ENCODE measurements around the gene GHRH.

The GHRH gene

GRCh38 chr20:37293301-37293943 is 31.8 kb upstream of the GHRH start:
- DNase-seq (ENCODE audit: low spot score) = no peak
- TF ChIP-seq, protein P1, sequence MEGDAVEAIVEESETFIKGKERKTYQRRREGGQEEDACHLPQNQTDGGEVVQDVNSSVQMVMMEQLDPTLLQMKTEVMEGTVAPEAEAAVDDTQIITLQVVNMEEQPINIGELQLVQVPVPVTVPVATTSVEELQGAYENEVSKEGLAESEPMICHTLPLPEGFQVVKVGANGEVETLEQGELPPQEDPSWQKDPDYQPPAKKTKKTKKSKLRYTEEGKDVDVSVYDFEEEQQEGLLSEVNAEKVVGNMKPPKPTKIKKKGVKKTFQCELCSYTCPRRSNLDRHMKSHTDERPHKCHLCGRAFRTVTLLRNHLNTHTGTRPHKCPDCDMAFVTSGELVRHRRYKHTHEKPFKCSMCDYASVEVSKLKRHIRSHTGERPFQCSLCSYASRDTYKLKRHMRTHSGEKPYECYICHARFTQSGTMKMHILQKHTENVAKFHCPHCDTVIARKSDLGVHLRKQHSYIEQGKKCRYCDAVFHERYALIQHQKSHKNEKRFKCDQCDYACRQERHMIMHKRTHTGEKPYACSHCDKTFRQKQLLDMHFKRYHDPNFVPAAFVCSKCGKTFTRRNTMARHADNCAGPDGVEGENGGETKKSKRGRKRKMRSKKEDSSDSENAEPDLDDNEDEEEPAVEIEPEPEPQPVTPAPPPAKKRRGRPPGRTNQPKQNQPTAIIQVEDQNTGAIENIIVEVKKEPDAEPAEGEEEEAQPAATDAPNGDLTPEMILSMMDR (IDR thresholded peaks at IDR 0.05; ENCODE audit: extremely low read depth, insufficient read depth, missing control alignments) = no peak
- in situ Hi-C loops (cut with MboI; ENCODE audit: low pct_unique_long_range_greater_than_20kb, low sequenced_read_pairs, unreplicated experiment) = no loop called here

DNA sequence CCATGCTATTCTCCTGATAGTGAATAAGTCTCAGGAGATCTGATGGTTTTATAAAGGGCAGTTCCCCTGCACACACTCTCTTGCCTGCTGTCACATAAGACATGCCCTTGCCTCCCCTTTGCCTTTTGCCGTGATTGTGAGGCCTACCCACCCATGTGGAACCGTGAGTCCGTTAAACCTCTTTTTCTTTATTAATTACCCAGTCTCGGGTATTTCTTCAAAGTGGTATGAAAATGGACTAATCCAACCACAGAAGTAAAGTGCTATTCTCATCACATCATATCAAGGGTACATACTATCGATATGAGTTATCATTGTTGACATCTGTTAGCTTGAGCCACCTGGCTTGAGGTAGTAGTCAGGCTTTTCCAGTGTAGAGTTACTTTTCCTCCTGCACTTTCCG is 30.1 kb upstream of the GHRH start:
- TF ChIP-seq, protein P1 (IDR thresholded peaks at IDR 0.05; ENCODE audit: extremely low read depth, insufficient read depth, missing control alignments) = no peak
- in situ Hi-C loops (cut with MboI; ENCODE audit: low pct_unique_long_range_greater_than_20kb, low sequenced_read_pairs, unreplicated experiment) = no loop called here
- DNase-seq (ENCODE audit: low spot score) = peak; percentile 57

GRCh38 chr20:37290158-37290810 is 28.7 kb upstream of the GHRH start:
- in situ Hi-C loops (cut with MboI; ENCODE audit: low pct_unique_long_range_greater_than_20kb, low sequenced_read_pairs, unreplicated experiment) = no loop called here
- TF ChIP-seq, protein P1 (IDR thresholded peaks at IDR 0.05; ENCODE audit: extremely low read depth, insufficient read depth, missing control alignments) = no peak
- DNase-seq (ENCODE audit: low spot score) = no peak

GRCh38 chr20:37288091-37288490 is 26.5 kb upstream of the GHRH start:
- in situ Hi-C loops (cut with MboI; ENCODE audit: low pct_unique_long_range_greater_than_20kb, low sequenced_read_pairs, unreplicated experiment) = no loop called here
- no peak for DNase-seq (ENCODE audit: low spot score)
- TF ChIP-seq, protein P1 (IDR thresholded peaks at IDR 0.05; ENCODE audit: extremely low read depth, insufficient read depth, missing control alignments) = no peak

DNA sequence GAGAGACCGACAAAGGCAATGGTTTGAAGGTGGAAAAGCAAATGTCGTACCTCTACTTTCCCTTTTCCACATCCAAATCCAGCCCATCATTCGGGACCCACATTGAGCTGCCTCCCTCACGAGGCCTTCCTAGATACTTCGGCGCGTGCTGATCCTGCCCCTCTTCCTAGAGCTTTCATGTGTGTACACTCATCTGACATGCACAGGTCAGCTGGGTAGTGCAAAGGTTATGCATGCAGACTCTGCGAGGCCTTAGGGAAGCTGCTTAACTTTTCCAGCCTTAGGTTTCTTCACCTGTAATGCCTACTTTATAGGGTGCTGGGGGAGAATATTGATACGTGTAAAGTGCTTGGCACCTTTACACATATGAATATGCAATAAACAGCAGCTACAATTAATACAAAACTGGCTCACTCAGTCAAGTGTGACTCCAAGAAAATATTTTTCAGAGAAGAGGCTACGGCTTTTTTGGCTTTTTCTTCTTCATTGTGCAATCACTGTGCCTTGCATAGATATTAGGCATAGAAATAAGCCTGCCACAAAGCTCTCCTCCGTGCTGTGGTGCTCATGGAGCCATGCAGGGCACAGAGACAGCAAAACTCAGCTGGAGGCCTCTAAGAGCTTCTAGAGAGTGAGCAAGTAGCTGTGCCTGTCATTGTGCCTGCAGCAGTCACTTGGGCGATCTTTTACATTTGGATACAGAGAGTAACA is 24.2 kb upstream of the GHRH start:
- DNase-seq (ENCODE audit: low spot score) = no peak
- TF ChIP-seq, protein P1 (IDR thresholded peaks at IDR 0.05; ENCODE audit: extremely low read depth, insufficient read depth, missing control alignments) = no peak
- in situ Hi-C loops (cut with MboI; ENCODE audit: low pct_unique_long_range_greater_than_20kb, low sequenced_read_pairs, unreplicated experiment) = no loop called here

- in situ Hi-C loops (cut with MboI; ENCODE audit: low pct_unique_long_range_greater_than_20kb, low sequenced_read_pairs, unreplicated experiment) = no loop called here
- TF ChIP-seq, protein P1 (IDR thresholded peaks at IDR 0.05; ENCODE audit: extremely low read depth, insufficient read depth, missing control alignments) = no peak
- DNase-seq (ENCODE audit: low spot score) = no peak
Measured at GRCh38 chr20:37284691-37285161, 23.1 kb upstream of the GHRH start.
